GM19193 (cell line): ENCODE results near the gene RABIF.

ENCODE experiments used
- POLR2A ChIP-seq: IDR thresholded peaks from 4 replicates; pipeline ENCODE4 v1.6.1; 2011; ENCODE audit not compliant: insufficient read depth, insufficient read length; ENCODE audit errors: extremely low read depth

The RABIF gene

GRCh38 chr1:202888531-202889360, at the start of gene RABIF:
Gene RABIF (minus strand): TSS chr1:202889149. CDS start chr1:202889098, 51 bp downstream.
- peak; percentile 98 for TF ChIP-seq POLR2A

GRCh38 chr1:202938287-202938925, 49.5 kb upstream of the RABIF start:
- TF ChIP-seq POLR2A = no peak

- no peak for TF ChIP-seq POLR2A
Measured at GRCh38 chr1:202935844-202936243, 46.9 kb upstream of the RABIF start.

GRCh38 chr1:202934755-202935154, 45.8 kb upstream of the RABIF start:
- no peak for TF ChIP-seq POLR2A

GRCh38 chr1:202932476-202932875, 43.5 kb upstream of the RABIF start:
- TF ChIP-seq POLR2A = no peak

GRCh38 chr1:202926581-202927491, 37.9 kb upstream of the RABIF start, which contains the start of gene KLHL12:
Gene KLHL12 (minus strand): TSS chr1:202927234. CDS start chr1:202925162, 2,072 bp downstream.
- TF ChIP-seq POLR2A = peak; percentile 95

- no peak for TF ChIP-seq POLR2A
Measured at GRCh38 chr1:202923533-202923932, 34.6 kb upstream of the RABIF start.

GRCh38 chr1:202919615-202920014, 30.7 kb upstream of the RABIF start:
- TF ChIP-seq POLR2A = no peak

- TF ChIP-seq POLR2A = no peak
Measured at GRCh38 chr1:202915146-202915545, 26.2 kb upstream of the RABIF start.

GRCh38 chr1:202909494-202909893, 20.5 kb upstream of the RABIF start:
- no peak for TF ChIP-seq POLR2A

GRCh38 chr1:202908998-202909397, 20.0 kb upstream of the RABIF start:
- no peak for TF ChIP-seq POLR2A

- no peak for TF ChIP-seq POLR2A
Measured at GRCh38 chr1:202905331-202905730, 16.4 kb upstream of the RABIF start.

GRCh38 chr1:202901555-202901954, 12.6 kb upstream of the RABIF start:
- no peak for TF ChIP-seq POLR2A

- TF ChIP-seq POLR2A = no peak
Measured at GRCh38 chr1:202892501-202892900, 3.6 kb upstream of the RABIF start.

GRCh38 chr1:202890392-202890791, 1.4 kb upstream of the RABIF start:
- TF ChIP-seq POLR2A = no peak
